Erythroblast (primary cell): ENCODE data around the gene CORIN.

ENCODE experiments used
- GATA1 ChIP-seq: IDR thresholded peaks from 2 replicates; pipeline ENCODE4 v1.6.1; 2011; ENCODE audit warnings: low read depth, mild to moderate bottlenecking, control low read depth, low read length, moderate library complexity
- POLR2A ChIP-seq: IDR thresholded peaks from 2 replicates; pipeline ENCODE4 v1.6.1; 2011; ENCODE audit warnings: mild to moderate bottlenecking, low read length

DNA sequence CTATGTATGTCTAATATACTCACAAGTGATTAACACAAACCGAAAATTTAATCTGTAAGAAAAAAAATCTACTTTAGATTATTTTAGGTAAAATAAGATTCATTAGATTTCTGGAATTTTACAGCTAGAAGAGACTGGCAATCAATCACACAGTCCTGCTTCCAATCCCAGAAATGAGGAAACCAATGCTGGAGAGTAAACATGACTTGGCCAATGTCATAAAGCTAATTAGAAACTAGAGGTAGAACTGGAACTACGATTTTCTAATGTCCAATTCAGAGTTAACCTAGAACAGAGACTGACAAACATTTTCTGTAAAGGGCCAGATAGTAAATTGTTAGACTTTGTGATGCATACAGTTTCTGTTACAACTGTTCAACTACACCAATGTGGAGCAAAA lies 123.6 kb downstream of the CORIN start:
- no peak for TF ChIP-seq POLR2A
- TF ChIP-seq GATA1 = no peak
